C4-2B (cell line): ENCODE results near the gene CTNNA3.

Experiments used
- CTCF ChIP-seq: fragments of 450-650 bp; conservative IDR thresholded peaks from 2 replicates; pipeline ENCODE4 v1.5.1; 2017; ENCODE audit warnings: mild to moderate bottlenecking
- ZFX ChIP-seq: fragments of 450-650 bp; IDR thresholded peaks from 2 replicates; pipeline ENCODE4 v1.6.1; 2017

- no peak for TF ChIP-seq CTCF
- no peak for TF ChIP-seq ZFX
These were observed 923.2 kb downstream of the CTNNA3 start for GRCh38 chr10:66772548-66773471.
